HG03280 (cell line): ENCODE results near the gene IL22RA1.

Source experiments
- ATAC-seq: cut with Tn5 transposase; IDR thresholded peaks from one replicate; pipeline ENCODE4 v1.9.1; 2021; ENCODE audit warnings: mild to moderate bottlenecking, moderate library complexity; ENCODE audit not compliant: unreplicated experiment

IL22RA1 gene

GRCh38 chr1:24139222-24139489 lies 3.8 kb downstream of the IL22RA1 start:
- no peak for ATAC-seq

- no peak for ATAC-seq
Measured at GRCh38 chr1:24138476-24139221, 4.3 kb downstream of the IL22RA1 start.

GRCh38 chr1:24136956-24137539 lies 5.9 kb downstream of the IL22RA1 start:
- ATAC-seq: no peak

GRCh38 chr1:24134376-24134775 lies 8.6 kb downstream of the IL22RA1 start:
- no peak for ATAC-seq

- no peak for ATAC-seq
Measured at GRCh38 chr1:24133819-24134218, 9.1 kb downstream of the IL22RA1 start.

- ATAC-seq: no peak
Measured at GRCh38 chr1:24130385-24130784, 12.6 kb downstream of the IL22RA1 start.

- no peak for ATAC-seq
Measured at GRCh38 chr1:24127801-24128363, 15.1 kb downstream of the IL22RA1 start.

GRCh38 chr1:24127134-24127800 lies 15.7 kb downstream of the IL22RA1 start:
- ATAC-seq: no peak

GRCh38 chr1:24126672-24127023 lies 16.3 kb downstream of the IL22RA1 start:
- ATAC-seq: no peak

- ATAC-seq: no peak
Measured at GRCh38 chr1:24126018-24126671, 16.8 kb downstream of the IL22RA1 start.

- no peak for ATAC-seq
Measured at GRCh38 chr1:24125456-24125855, 17.5 kb downstream of the IL22RA1 start.

GRCh38 chr1:24124980-24125379 lies 18.0 kb downstream of the IL22RA1 start:
- no peak for ATAC-seq

GRCh38 chr1:24123611-24124010 lies 19.3 kb downstream of the IL22RA1 start:
- ATAC-seq: no peak

GRCh38 chr1:24122776-24123175 lies 20.2 kb downstream of the IL22RA1 start:
- ATAC-seq: no peak

- ATAC-seq: no peak
Measured at GRCh38 chr1:24121406-24121805, 21.5 kb downstream of the IL22RA1 start.

- no peak for ATAC-seq
Measured at GRCh38 chr1:24120965-24121364, 22.0 kb downstream of the IL22RA1 start.

GRCh38 chr1:24119859-24120756 lies 22.8 kb downstream of the IL22RA1 start:
- no peak for ATAC-seq

- ATAC-seq: no peak
Measured at GRCh38 chr1:24119489-24119858, 23.5 kb downstream of the IL22RA1 start.

- ATAC-seq: no peak
Measured at GRCh38 chr1:24118410-24119242, 24.3 kb downstream of the IL22RA1 start.
